Inflammatory macrophage treated with lipopolysaccharide for 4 hours (primary cell): ENCODE results near the gene FSCN2.

ENCODE experiments used
- DNase-seq: peaks from one replicate; pipeline ENCODE4 v3.0.0-alpha.2; 2020

FSCN2 gene

GRCh38 chr17:81513753-81514488 is 14.3 kb upstream of the FSCN2 start:
- DNase-seq = peak; percentile 61

GRCh38 chr17:81514489-81514738 is 13.8 kb upstream of the FSCN2 start:
- no peak for DNase-seq

- DNase-seq = peak; percentile 78
Measured at GRCh38 chr17:81514739-81515529, 13.2 kb upstream of the FSCN2 start.

- no peak for DNase-seq
Measured at GRCh38 chr17:81515530-81516041, 12.6 kb upstream of the FSCN2 start.

- no peak for DNase-seq
Measured at GRCh38 chr17:81516439-81516838, 11.7 kb upstream of the FSCN2 start.

GRCh38 chr17:81517009-81517338 is 11.2 kb upstream of the FSCN2 start:
- DNase-seq = no peak

GRCh38 chr17:81517339-81518112 is 10.7 kb upstream of the FSCN2 start:
- no peak for DNase-seq

- DNase-seq = no peak
Measured at GRCh38 chr17:81518113-81518784, 9.9 kb upstream of the FSCN2 start.

GRCh38 chr17:81518785-81519283 is 9.3 kb upstream of the FSCN2 start:
- DNase-seq = peak; percentile 29

GRCh38 chr17:81519284-81520020 is 8.7 kb upstream of the FSCN2 start:
- DNase-seq = peak; percentile 31

- no peak for DNase-seq
Measured at GRCh38 chr17:81520021-81520901, 7.9 kb upstream of the FSCN2 start.

- DNase-seq = no peak
Measured at GRCh38 chr17:81522491-81523401, 5.4 kb upstream of the FSCN2 start.

- DNase-seq = peak; percentile 19
Measured at GRCh38 chr17:81523402-81524038, 4.7 kb upstream of the FSCN2 start.

GRCh38 chr17:81524039-81524864 is 3.9 kb upstream of the FSCN2 start:
- DNase-seq = no peak

- DNase-seq = no peak
Measured at GRCh38 chr17:81524865-81525159, 3.4 kb upstream of the FSCN2 start.

GRCh38 chr17:81526662-81527571 is 1.3 kb upstream of the FSCN2 start:
- no peak for DNase-seq

- no peak for DNase-seq
Measured at GRCh38 chr17:81528384-81528650, 140 bp downstream of the FSCN2 start.
